Uterus (tissue), 2 donors: ENCODE data around the gene GJB1.

Experiments used
- CTCF ChIP-seq, 4 experiments: fragments of 200-600 bp in 2 of 4; fragments of 450-650 bp in 2 of 4; sonication (generic) in 2 of 4; IDR thresholded peaks; one replicate each; pipeline ENCODE4 v1.5.1; 2016 to 2019; ENCODE audit warnings: antibody characterized with exemption in 4 of 4, mild to moderate bottlenecking in 2 of 4, moderate library complexity in 1 of 4
- POLR2A ChIP-seq, 2 donors: fragments of 450-650 bp; IDR thresholded peaks; one replicate each; pipeline ENCODE4 v1.6.1; 2016; ENCODE audit warnings: antibody characterized with exemption in 2 of 2, mild to moderate bottlenecking in 1 of 2, moderate library complexity in 1 of 2

GRCh38 chrX:71216485-71216884, 6.5 kb upstream of the GJB1 start:
- TF ChIP-seq CTCF (IDR thresholded peaks at IDR 0.05) (no peak), POLR2A (IDR thresholded peaks at IDR 0.05) (no peak)
